GM19025 (cell line): Measurements from ENCODE around the gene AGFG2.

Experiments
- ATAC-seq: cut with Tn5 transposase; IDR thresholded peaks from one replicate; pipeline ENCODE4 v1.9.1; 2021; ENCODE audit warnings: mild to moderate bottlenecking, low read depth, moderate library complexity; ENCODE audit not compliant: unreplicated experiment

The AGFG2 gene

GRCh38 chr7:100584054-100584682 lies 45.2 kb downstream of the AGFG2 start:
- no peak for ATAC-seq

DNA sequence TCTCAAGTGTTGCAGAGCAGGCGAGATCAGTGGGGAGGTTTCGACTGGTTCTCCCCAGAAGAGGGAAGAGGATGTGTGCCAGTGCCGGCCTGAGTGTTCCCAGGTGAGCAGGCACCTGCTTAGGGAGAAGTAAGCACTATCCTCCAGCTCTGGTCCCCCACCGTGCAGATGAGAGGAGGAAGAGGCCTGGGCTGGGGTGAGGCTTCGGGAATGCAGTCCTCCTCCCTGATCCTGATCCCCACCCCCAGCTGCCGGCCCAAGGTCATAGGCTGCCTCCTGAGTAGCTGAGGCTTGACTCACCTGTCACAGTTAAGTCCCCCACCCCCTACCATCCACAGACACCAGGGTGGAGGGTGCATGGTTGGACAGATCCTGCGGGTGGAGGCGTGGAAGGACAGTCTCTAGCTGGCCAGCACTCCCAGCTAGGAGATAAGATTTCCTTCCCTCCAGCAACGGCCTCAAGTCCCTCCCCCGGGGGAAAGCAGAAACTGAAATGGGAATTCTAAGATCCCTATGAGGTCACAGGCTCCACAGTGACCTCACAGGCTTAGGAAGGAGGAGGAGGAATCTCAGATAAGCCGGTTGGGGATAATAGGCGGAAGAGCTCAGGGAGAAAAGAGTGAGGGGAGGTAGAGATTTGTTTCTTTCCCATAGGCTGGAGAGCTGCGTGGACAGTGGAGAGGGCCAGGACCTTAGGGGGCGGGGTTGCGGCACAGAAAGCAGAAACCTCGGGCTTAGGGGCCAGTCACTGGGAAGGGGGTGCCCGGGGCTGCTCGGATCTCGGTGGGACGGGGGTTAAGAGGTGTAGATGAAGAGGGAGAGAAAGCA lies 45.9 kb downstream of the AGFG2 start:
- ATAC-seq, result no peak

GRCh38 chr7:100585511-100586265 lies 46.7 kb downstream of the AGFG2 start, which contains the start of gene LRCH4:
Gene LRCH4, minus strand, starts transcription at chr7:100586129. Its CDS starts 29 bp downstream, at chr7:100586100.
- peak; percentile 23 for ATAC-seq

- peak; percentile 84 for ATAC-seq
Observed at GRCh38 chr7:100586266-100587025, 47.4 kb downstream of the AGFG2 start, which contains the start of gene FBXO24. Gene FBXO24, plus strand, starts transcription at chr7:100586328. Its CDS starts 298 bp downstream, at chr7:100586626.

DNA sequence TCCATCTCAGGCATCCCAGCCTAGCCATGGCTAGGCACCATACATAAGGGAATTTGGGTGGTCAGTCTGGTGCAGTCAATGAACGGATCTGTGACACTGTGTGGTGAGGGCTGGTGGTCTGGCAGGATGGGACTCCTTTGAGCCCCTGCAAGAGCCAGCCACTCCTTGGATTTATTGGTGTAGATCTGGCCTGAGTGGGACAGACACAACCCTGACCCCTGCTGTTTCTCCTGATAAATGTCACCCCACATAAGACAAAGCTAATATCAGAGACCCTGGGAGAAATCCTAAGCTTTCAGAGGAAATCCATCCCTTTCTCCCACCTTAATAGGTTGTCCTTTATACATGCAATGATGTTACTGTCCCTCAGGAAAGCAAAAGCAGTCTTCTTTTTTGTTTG lies 49.4 kb downstream of the AGFG2 start:
- ATAC-seq, result no peak

GRCh38 chr7:100589341-100589947 lies 50.4 kb downstream of the AGFG2 start:
- no peak for ATAC-seq

GRCh38 chr7:100590077-100590737 lies 51.2 kb downstream of the AGFG2 start:
- ATAC-seq, result no peak

DNA sequence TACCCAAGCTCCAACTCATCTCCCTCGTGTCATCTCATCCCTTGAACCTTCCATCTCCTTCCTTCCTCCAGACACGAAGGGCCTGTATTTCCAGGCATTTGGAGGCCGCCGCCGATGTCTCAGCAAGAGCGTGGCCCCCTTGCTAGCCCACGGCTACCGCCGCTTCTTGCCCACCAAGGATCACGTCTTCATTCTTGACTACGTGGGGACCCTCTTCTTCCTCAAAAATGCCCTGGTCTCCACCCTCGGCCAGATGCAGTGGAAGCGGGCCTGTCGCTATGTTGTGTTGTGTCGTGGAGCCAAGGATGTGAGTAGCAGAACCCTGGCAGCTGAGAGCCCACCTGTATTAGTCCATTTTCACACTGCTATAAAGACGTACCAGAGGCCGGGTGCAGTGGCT lies 52.6 kb downstream of the AGFG2 start:
- no peak for ATAC-seq

DNA sequence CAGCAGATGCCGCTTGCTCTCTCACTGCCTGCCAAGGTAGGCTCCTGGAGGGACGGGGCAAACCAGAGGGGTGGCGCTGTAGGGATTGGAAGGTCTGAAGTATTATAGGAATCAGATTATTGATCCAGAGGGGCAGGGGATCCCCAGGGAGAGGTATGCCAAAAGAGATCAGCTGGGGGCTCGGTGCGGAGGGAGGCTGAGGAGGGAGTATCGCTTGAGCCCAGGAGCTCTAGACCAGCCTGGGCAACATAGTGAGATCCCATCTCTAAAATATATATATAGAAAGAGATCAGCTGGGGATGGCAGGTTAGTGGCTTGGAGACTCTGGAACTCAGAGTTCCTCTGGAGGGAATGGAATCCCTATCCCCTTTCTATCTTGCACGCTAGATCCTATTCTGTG lies 56.2 kb downstream of the AGFG2 start:
- no peak for ATAC-seq

GRCh38 chr7:100598425-100598824 lies 59.4 kb downstream of the AGFG2 start:
- ATAC-seq, result no peak

GRCh38 chr7:100599911-100600729 lies 61.1 kb downstream of the AGFG2 start:
- no peak for ATAC-seq

DNA sequence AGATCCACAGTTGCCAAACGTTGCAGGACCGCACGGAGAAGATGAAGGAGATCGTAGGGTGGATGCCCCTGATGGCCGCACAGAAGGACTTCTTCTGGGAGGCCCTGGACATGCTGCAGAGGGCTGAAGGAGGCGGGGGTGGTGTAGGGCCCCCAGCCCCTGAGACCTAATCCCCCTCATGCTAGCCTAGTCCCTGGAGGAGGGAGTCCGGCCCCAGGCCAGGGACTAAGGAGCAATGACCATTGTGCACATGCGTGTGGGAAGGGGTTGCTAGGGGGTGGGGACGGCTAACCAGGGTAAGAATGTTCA lies 61.7 kb downstream of the AGFG2 start:
- no peak for ATAC-seq

- ATAC-seq, result no peak
Observed at GRCh38 chr7:100602889-100603725, 64.1 kb downstream of the AGFG2 start.

GRCh38 chr7:100603726-100604027 lies 64.7 kb downstream of the AGFG2 start:
- no peak for ATAC-seq

- ATAC-seq, result peak; percentile 51
Observed at GRCh38 chr7:100604028-100604975, 65.3 kb downstream of the AGFG2 start.

- no peak for ATAC-seq
Observed at GRCh38 chr7:100604976-100605911, 66.2 kb downstream of the AGFG2 start.
